Right forelimb (tissue), 1 donor: ENCODE data around the gene FGD4.
"Not testable (repeated sequence)": the region's sequence is repeated elsewhere in the genome, so short reads cannot be mapped to it uniquely, and the experiment has no call there.

Experiments
- DNase-seq: peaks from one replicate; pipeline ENCODE4 v3.0.0-alpha.2; 2018

FGD4 gene

GRCh38 chr12:32532422-32532821, 133.1 kb downstream of the FGD4 start:
- no peak for DNase-seq

DNA sequence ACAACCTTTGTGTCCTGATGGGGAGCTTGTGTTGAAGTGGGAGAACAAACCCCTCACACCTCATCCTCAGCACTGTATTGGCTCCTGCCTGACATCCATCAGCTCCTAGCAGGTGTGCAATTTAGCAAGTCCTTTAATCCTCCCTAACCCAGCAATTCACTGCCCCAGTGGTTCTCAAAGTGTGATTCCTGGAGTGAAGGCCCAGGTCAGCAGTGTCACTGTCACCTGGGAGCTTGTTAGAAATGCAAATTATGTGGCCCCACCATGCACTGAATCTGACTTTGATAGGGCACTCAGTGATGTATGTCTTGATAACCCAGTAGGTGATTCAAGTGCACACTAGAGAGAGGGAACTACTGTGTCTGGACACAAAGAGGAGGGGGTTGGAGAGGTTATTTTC, 133.6 kb downstream of the FGD4 start:
- no peak for DNase-seq

DNA sequence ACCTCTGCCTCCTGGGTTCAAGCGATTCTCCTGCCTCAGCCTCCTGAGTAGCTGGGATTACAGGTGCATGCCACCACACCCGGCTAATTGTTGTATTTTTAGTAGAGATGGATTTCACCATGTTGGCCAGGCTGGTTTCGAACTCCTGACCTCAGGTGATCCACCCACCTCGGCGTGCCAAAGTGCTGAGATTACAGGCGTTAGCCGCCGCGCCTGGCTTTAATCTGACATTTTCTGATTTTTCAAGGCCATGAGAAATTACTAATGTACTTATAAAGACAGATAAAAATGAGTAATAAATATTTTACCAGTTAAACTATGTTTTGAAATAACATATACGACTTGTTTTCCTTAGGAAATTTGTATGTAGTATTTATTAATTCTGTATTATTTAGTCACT, 134.1 kb downstream of the FGD4 start:
- DNase-seq: not testable (repeated sequence)

DNA sequence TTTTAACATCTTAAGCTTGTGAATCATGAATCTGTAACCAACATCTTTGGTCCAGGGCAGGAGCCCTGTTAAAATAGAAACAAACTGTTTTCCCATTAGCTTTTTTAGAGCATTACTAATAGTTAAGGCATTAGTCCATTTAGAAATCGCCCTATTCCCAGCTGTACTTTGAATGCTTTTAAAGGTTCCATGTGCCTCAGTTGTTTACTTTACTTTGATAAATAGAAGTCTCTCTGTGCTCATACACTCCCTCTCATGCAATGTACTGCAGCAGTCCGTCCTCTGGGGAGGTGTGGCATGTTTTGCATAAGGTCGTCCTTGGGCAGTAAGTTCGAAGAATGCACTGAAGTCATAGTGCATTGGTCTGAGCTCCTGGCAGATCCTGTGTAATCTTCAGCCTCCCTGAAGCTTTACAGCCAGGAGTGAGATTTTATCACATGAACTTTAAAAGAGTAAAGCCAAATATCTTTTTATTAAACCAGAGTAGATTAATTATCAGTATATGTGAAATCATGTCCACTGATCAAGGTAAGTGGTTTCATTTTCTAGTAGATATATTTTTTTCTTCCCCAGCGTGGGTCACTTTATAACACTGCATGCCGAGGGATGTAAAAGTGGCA, 134.7 kb downstream of the FGD4 start:
- DNase-seq: no peak

DNA sequence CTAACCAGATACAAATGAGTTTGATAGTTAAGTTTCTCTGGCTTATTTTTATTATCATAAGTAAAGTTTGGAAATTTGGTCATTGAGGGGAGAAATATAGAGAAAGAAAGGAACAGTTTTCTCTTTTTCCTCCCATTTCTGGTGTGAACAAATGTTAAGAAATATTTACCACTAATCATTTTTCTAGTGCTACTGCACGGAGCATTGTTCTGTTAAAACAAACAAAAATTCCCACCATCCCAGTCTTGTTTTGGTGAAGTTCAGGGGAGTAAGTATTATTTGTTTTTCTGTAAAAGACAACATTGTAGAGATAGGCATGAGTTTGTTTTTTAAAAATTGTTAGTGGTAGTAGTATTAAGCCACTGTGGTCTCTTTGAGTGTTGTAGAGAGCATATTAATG, 135.3 kb downstream of the FGD4 start:
- DNase-seq: no peak

- DNase-seq: peak; percentile 78
Observed at GRCh38 chr12:32535288-32535999, 136.1 kb downstream of the FGD4 start.

GRCh38 chr12:32536000-32536345, 136.6 kb downstream of the FGD4 start:
- DNase-seq: no peak

DNA sequence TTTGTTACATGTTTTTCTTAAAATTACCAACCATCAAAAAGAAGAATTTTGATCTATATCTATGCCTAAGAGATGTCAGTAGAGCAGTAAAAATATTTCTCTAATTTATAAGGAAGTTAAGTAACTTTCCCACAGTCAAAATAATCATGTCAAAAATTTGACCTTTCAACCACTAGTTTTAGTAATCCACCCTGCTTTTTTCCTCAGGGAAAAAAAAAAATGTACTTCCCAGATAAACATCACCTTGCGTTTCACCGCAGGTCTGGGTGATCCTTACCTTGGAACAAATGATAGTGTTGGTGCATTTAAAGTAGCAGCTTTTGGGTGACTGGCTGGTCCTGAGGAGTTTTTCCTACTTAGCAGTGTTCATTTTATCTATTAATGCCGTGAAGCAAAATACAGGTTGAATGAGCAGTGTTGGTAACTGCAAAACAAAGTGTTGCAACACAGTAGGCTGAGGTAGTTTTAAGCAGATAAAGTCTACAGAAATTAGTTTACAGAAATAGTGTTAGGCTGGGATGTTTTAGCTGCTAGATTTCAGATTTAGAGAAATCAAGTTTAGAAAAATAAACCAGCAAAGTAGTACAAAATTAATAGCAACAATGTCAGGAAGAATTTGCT, 142.5 kb downstream of the FGD4 start:
- no peak for DNase-seq

DNA sequence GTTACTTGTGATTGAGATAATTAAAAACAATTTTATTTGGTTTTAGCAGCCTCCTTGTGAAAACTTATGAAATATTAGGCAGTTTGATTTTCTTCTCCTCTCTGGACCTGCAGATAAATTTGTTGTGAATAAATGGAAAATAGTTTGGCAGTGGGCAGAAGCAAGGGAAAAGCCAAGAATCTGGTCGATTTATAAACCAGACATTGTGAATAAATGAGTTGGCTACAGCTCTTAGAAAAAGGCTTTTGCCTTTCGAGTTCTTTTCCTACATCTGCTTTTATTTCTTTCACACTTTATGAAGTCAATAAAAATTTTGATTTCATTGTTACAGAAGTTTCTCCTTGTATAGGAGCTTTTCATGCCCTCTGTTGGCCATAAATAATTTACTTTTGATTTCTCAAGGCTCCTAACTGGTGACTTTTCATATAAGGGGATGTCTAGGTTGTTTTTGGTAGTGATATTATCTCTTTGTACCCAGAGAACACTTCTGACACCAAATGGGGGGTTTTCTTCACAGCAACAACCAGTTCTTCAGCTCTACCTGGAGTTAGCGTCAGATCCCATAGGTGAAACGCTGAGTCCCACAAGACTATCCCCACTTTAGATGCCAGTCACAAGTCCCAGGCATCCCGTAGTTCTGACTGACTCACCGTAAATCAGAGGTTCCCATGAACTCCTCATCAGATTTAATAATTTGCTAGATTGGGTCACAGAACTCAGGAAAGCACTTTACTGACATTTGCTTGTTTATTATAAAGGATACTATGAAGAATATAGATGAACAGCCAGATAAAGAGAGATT, 143.3 kb downstream of the FGD4 start:
- DNase-seq: no peak

DNA sequence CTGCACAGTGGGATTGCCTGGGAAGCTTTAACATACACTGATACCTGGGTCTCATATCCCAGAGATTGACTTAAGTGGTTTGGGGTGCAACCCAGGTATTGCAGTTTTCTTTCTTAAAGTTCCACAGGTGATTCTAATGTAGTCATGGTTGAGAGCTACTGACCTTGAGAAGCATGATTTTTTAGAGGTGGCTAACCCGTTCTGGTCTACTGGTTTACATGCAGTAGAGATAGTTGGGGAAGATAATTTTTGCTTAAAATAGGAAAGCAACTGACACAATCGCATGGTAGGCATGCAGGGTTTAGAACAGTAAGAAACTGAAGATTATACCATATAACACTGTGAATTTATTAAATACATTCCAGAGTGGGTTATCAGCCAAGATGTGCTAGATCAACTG, 145.5 kb downstream of the FGD4 start:
- no peak for DNase-seq

DNA sequence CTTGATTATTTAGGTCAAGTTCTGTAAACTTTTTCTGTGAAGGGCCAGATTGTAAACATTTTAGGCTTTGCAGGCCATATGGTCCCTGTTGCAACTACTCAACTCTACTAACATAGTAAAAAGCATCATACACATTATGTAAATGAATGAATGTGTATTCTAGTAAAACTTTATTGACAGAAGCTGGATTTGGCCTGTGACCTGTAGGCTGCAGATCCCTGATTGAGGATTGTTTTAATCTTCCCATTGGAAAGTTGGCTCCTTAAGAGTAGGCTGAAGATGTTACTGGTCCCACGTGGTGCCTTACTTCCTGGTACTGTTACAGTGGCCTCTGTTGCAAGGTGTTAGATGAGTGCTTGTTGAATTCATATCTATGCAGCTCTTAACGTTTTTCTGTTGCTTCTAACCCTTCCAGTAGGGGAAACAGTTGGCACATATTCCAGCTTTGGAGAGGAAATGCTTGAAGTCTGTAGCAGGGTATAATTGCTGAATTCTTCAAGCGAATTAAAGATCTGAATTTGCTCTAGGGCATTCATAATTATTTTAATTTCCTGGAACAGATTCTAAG, 146.1 kb downstream of the FGD4 start:
- DNase-seq: no peak

- no peak for DNase-seq
Observed at GRCh38 chr12:32546272-32546671, 146.9 kb downstream of the FGD4 start.

GRCh38 chr12:32548691-32549281, 149.4 kb downstream of the FGD4 start:
- no peak for DNase-seq

DNA sequence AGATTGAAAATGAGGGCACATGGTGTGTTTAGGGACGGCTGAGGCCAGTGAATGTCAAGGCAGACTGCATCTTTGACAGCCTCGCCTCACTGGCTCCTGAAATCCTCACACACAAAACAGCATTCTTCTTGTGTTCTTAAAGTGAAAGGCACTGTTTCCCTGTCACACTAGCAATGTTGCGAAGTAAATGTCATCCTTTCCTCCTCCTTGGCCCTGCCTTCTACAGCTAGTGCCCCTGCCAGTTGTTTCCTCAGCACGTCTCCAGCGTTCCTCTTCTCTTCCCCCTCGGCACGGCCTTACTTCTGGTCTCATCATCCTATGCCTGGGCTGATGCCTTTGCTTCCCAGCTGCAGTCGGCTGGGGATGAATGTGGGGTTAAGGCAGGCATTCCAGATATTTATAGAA, 150.3 kb downstream of the FGD4 start:
- DNase-seq: peak; percentile 46

GRCh38 chr12:32551058-32551457, 151.7 kb downstream of the FGD4 start:
- DNase-seq: no peak

DNA sequence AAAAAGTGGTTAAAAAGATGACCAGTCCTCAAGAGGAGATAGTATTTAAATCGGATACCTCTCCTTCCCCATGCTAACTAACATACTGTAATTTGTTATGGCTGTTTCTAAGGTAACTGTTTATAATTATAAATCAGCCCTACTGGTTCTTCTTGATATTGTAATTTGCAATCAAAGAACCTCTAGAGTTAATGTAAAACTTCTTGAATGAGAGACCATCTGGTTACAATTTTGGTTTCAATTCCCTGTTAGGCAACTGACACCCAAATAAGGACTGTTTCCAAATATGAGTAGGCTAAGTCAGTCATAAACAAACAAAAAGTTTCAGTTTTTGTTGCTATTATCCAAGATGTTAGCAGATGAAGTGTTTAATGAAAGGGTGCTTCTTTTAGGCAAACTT, 159.5 kb downstream of the FGD4 start:
- DNase-seq: no peak

GRCh38 chr12:32559434-32559833, 160.1 kb downstream of the FGD4 start:
- DNase-seq: no peak

GRCh38 chr12:32560520-32560919, 161.2 kb downstream of the FGD4 start:
- no peak for DNase-seq

DNA sequence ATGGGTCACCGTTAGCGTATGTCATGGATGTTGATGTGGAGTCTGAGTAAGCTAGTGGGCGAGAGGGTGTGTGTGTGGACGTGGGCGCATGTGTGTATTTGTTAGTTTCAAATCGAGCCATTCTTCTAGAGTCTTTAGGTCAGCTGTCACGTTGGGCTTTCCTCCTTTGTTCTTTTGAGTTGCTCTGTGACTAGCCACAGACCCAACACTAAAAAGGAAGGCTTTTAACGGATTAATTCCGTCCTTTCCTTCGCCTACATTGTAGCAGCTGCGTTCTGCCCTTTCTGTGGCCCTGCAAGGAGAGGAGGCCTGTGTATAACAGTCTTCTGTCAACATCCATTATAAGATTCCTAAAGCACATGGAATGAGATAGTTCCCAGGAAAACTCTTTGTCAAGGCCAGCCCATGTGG, 162.6 kb downstream of the FGD4 start:
- no peak for DNase-seq

- DNase-seq: not testable (repeated sequence)
Observed at GRCh38 chr12:32562413-32562812, 163.1 kb downstream of the FGD4 start.

GRCh38 chr12:32566663-32567295, 167.4 kb downstream of the FGD4 start:
- DNase-seq: no peak

DNA sequence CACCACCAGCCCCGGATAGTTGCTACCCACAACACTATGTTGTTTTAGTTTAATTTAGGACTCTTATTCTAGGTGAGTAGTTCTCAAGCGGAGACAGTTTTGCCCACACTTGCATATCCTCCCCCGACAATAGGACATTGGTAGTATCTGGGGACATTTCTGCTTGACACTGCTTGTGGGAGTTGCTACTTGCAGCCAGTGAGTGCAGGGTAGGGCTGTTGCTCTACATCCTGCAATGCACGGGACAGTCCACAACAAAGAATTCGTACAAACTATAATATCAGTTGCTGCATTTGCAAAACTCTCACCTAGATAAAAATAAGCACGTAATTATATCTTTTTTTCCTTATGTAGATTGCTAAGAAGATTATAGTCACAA, 167.9 kb downstream of the FGD4 start:
- no peak for DNase-seq
